ENCODE results near the gene SLC16A1.
A peak's percentile ranks its signal among the peaks of the same experiment; 100 is the strongest.
"Not testable (repeated sequence)": the region's sequence is repeated elsewhere in the genome, so short reads cannot be mapped to it uniquely, and the experiment has no call there.

Gene SLC16A1

DNA sequence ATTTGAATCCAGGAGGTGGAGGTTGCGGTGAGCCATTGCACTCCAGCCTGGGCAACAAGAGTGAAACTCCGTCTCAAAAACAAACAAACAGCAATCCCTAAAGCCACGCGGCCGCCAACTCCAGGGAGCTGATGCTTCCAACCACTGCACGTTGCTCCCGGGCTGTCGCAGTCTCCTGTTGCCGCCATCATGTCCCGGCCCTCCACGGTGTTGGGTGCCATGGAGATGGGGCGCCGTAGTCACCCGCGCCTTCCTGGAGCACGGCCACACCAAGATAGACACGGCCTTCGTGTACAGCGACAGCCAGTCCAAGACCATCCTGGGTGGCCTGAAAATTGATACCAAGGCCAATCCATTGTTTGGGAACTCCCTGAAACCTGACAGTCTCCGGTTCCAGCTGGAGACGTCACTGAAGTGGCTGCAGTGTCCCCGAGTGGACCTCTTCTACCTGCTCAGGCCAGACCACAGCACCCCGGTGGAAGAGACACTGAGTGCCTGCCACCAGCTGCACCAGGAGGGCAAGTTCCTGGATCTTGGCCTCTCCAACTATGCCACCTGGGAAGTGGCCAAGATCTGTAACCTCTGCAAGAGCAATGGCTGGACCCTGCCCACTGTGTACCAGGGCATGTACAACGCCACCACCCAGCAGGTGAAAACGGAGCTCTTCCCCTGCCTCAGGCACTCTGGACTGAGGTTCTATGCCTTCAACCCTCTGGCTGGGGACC is 32.6 kb downstream of the SLC16A1 start:
- no peak for DNase-seq

GRCh38 chr1:112911506-112912220 is 44.3 kb downstream of the SLC16A1 start:
- DNase-seq: no peak

DNA sequence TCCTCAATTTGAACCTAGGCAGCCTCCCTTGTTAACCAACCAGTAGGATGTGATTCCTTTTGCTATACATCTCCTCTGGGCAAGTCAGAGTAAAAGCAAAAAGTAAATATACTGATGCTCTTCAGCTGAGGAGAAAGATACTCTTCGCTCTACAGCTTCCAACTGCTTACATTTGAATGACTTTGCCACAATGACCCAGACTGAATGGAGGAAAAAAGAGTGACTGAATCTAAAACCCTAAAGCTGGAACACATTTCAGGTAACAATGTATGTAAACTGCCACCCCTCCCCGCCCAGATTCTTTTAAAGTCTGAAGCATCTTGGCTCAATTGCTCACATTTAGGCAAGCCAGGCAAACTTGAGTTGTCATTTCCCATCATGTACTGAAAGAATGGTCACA is 46.1 kb downstream of the SLC16A1 start:
- no peak for DNase-seq

GRCh38 chr1:112906150-112906698 is 49.8 kb downstream of the SLC16A1 start:
- DNase-seq: no peak

DNA sequence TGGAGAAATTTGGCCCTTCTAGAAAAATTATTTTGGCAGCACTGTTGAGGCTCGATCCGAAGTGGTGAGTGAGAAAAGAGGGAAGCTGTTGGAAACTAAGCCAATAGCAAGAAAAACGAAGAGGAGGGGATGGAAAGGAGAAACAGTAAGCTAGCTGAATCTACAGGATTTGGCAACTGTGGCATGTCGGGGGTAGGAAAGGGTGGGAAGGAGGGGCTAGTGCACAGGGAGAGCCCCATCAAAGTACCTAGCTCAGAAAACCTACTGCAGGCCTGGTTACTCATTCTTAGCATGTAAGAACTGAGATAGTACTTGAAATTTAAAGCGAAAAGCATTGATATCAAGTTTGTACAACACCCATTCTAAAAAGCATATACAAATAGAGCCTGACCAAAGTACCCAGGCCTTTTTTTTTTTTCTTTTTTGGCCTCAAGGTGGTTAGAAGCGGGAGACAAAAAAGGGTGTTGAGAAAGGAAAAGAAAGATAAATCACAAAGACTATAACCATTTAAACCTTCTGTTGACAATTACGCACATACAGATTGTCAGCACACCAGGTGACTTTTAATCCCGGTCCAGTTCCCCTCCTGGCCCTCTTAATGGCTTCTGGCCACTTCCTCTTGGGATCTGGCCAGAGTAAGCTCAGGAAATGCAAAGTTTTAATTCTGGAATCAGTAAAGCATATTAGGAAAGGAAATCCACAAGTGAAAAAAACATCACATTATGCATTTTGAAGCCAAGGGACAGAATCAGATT is 50.4 kb downstream of the SLC16A1 start:
- DNase-seq: no peak

DNA sequence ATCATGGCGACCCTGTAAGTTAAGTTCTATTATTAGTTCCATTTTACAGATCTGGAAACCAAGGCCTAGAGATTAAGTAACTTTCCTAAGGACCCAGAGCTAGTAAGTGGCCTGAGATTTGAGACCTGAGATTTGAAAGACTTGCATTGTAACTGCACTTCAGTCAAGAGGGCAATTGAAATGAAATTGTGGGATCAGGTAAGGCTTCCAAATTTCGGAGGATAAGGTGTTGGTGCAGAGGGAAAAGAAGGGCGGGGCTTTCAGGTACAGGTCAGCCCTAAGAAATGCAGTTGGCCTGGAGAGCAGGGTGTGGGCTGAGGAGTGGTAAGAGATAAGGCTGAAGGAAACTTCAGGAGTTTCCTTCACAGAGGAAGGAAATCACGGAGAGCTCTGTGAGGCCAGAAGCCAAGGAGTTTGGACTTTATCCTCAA is 51.1 kb downstream of the SLC16A1 start:
- no peak for DNase-seq

GRCh38 chr1:112904071-112904830 is 51.7 kb downstream of the SLC16A1 start:
- DNase-seq: peak; percentile 25

DNA sequence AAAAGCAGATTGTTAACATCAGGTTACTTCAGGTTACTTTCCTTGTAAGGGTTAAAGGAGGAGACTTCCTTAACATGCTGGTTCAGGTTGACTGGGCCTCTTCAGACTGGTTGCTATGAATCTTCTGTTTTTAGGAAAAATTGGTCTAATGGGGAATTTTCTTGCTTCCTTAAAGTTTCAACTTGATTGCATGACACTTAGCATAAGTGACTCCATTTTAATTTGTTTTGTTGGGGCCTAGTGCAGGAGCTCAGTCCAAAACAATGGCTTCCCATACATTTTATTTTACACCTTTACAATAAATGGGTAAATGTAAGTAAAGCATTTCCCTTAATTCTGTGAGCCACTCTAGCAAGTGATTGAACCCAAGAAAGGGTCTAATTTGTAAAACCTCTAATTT is 53.8 kb downstream of the SLC16A1 start:
- no peak for DNase-seq

DNA sequence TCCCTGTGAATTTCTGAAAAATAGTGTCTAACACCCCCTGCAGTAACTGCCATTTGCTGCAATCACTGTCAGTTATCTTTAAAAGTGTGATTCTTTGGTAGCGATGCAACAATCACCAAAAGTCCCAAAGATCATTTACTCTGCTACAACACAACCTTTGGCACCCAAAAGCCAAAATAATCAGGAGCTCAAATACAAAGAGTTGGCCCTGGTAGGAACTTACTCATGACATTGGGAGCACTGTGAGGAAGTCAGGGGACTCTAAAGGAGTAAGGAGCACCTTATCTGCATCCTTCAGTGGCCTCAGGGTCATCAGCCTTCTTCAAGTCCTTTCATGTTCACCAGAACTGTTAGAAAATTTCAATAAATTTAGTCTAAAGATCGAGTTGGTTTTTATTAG is 54.6 kb downstream of the SLC16A1 start:
- DNase-seq: no peak

- no peak for DNase-seq
Measured at GRCh38 chr1:112896783-112897182, 59.2 kb downstream of the SLC16A1 start.

GRCh38 chr1:112894561-112895011 is 61.4 kb downstream of the SLC16A1 start:
- DNase-seq: no peak

- DNase-seq: no peak
Measured at GRCh38 chr1:112894010-112894292, 62.0 kb downstream of the SLC16A1 start.

DNA sequence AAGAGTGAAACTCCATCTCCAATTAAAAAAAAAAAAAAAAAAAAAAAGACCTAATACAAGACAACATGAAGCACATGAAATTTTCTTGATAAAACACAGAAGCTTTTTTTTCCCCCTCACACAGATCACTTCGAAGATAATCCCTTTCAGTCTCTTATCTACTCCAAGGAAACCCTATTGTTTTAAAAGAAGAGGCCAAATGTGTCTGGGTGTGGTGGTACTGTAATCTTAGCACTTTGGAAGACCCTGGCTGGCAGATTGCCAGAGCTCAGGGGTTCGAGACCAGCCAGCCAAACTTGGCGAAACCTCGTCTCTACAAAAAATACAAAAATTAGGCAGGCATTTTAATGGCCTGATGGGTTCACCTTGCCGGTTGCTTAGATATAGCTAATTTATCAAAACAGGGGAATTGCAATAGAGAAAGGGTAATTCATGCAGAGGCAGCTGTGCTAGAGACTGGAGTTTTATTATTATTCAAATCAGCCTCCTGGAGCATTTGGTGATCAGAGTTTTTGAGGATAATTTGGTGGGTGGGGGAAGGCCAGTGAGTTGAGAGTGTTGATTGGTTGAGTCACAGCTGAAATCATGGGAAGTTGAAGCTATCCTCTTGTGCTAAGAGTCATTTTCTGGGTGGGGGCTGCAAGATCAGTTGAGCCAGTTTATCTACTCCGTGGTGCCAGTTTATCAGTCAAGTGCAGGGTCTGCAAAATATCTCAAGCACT is 62.5 kb downstream of the SLC16A1 start:
- DNase-seq: no peak

GRCh38 chr1:112889906-112890305 is 66.1 kb downstream of the SLC16A1 start:
- not testable (repeated sequence) for DNase-seq

GRCh38 chr1:112889052-112889768 is 66.8 kb downstream of the SLC16A1 start:
- DNase-seq: no peak

DNA sequence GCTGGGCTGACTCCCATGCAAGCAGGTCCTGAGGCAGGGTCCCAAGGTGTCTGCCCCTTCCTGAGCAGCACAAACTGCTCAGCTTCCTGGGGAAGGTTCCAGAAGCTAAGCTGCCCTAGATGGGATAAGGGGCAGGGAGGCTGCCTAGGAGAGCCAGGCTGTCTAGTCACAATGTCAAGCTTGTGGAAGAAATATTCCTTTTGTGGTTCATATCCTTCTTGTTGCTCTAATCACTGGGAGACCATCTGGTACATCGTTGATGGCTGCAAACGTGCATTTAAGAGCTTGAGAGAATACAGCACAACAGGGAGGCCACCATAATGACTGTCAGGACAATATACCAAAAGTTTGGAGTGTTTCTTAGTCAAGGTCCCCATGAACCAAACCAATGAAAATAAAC is 67.4 kb downstream of the SLC16A1 start:
- DNase-seq: no peak

DNA sequence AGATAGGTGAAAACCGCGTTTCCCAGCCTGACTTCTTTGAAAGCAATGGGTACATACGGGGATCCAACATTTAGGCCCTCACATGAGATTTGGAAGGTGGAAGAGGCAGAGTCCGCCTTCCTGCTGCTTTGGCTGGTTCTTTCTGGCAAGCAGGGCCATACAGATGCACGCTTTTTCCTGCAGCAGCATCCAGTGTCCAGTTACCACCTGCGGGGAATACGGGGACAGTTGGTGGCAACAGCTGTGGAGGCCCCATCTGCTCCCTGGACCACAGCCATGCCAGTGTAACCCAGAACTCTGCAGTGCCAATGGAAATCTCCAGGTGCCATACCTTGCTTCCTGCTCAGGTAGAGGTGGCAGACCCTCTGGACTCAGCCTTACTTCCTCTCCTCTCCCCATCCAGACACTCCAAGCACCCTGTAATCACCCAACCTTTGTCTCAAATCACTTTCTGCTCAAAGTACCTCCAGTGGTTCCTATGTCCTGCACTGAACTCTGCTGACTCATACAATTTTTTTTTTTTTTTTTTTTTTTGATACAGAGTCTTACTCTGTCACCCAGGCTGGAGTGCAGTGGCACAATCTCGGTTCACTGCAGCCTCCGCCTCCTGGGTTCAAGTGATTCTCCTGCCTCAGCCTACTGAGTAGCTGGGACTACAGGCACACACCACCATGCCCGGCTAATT is 68.3 kb downstream of the SLC16A1 start:
- no peak for DNase-seq

DNA sequence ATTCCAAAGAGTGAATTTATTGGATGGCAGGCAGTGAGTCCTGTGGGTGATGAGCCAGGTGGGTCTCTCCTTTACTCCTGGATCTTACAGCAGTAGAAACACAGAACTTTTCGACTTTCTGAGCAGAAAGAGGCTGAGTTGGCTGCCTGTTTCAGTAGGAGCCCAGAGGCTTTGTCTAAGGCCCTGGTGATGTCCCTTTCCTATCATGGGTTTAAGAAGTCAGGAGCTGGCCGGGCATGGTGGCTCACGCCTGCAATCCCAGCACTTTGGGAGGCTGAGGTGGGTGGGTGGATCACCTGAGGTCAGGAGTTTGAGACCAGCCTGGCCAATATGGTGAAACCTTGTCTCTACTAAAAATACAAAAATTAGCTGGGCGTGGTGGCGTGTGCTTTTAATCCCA is 71.0 kb downstream of the SLC16A1 start:
- not testable (repeated sequence) for DNase-seq

DNA sequence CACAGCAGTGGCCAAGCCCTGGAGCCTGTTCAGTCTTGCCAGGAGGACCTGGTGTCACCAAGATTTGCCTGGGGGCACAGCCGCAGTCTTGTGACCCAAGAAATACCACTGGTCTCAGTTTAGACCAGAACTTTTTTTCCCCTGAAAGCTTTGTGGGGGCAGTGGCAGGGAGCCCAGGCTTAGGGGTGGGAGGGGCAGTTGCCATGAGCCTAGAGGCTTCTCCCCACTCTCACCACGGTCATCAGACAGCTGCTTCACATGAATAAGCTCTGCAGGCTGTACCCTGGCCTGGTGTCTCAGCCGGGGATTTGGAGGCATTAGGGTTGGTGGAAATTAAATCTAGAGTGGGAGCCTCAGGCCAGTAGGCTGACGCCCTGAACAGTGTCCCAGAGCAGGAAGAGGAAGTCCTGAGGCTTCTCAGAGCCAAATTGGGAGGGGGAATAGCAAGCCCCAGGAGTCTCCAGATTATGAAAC is 73.7 kb downstream of the SLC16A1 start:
- no peak for DNase-seq

- DNase-seq: no peak
Measured at GRCh38 chr1:112881742-112882127, 74.3 kb downstream of the SLC16A1 start.

- DNase-seq: no peak
Measured at GRCh38 chr1:112879834-112880233, 76.2 kb downstream of the SLC16A1 start.

Data from CD4-positive, alpha-beta T cell treated with Interleukin-17A for 1 hour (primary cell).